ENCODE measurements around the gene GRHL1. TPM values are rescaled to one million over a fixed set of nuclear protein-coding genes. Genes with fewer than 3 reads are reported as not detected.

Gene GRHL1
- total and polyA plus RNA-seq, 12 donors, result 0.57 to 2.6 (median 1.2) TPM; not detected in 1

- H3K27me3 ChIP-seq, result no peaks in the 10 kb centered on the region
- intact Hi-C loops (cut with DNase I), result no loop called here
- peaks cover 0 to 9% of the 10 kb centered on the region in 2 donors for H3K4me1 ChIP-seq (replicated peaks in 1 of 2)
- WGBS, 4 donors, result 83 to 92% (median 87%) methylated on average over 6 of the region's 6 CpGs
- no peak for DNase-seq
- no peak for TF ChIP-seq POLR2A (IDR thresholded peaks at IDR 0.05)
- no peak for TF ChIP-seq CTCF (IDR thresholded peaks at IDR 0.05)
- H3K4me3 ChIP-seq, result no peak overlapping the region
- H3K27ac ChIP-seq, result peak overlapping the region in 1 of 5 donors; percentile 7
- no peaks in the 10 kb centered on the region for H3K9me3 ChIP-seq (replicated peaks in 1 of 3)
- H3K36me3 ChIP-seq (replicated peaks in 1 of 2), result no peaks in the 10 kb centered on the region
Observed at GRCh38 chr2:9973690-9974089, 22.2 kb downstream of the GRHL1 start.

- peaks cover 0 to 9% of the 10 kb centered on the region in 2 donors for H3K4me1 ChIP-seq (replicated peaks in 1 of 2)
- no peak for DNase-seq
- no peak overlapping the region for H3K4me3 ChIP-seq
- TF ChIP-seq POLR2A (IDR thresholded peaks at IDR 0.05) (no peak), CTCF (IDR thresholded peaks at IDR 0.05) (no peak)
- no peaks in the 10 kb centered on the region for H3K27me3 ChIP-seq
- intact Hi-C loops (cut with DNase I), result no loop called here
- H3K36me3 ChIP-seq (replicated peaks in 1 of 2), result no peaks in the 10 kb centered on the region
- 94 to 96% (median 95%) methylated on average over 4 of the region's 4 CpGs for WGBS, 4 donors
- H3K9me3 ChIP-seq (replicated peaks in 1 of 3), result no peaks in the 10 kb centered on the region
- H3K27ac ChIP-seq, result no peak overlapping the region
Observed at GRCh38 chr2:9974343-9974742, 22.9 kb downstream of the GRHL1 start.

- WGBS, 4 donors, result 90 to 94% (median 92%) methylated on average over 10 of the region's 10 CpGs
- intact Hi-C loops (cut with DNase I), result no loop called here
- Histone ChIP-seq H3K9me3 (replicated peaks in 1 of 3) (no peaks in the 10 kb centered on the region), H3K4me3 (no peak overlapping the region), H3K27ac (no peak overlapping the region), H3K27me3 (no peaks in the 10 kb centered on the region), H3K36me3 (replicated peaks in 1 of 2) (no peaks in the 10 kb centered on the region), H3K4me1 (replicated peaks in 1 of 2) (peaks cover 0 to 9% of the 10 kb centered on the region in 2 donors)
- no peak for DNase-seq
- TF ChIP-seq CTCF (IDR thresholded peaks at IDR 0.05) (no peak), POLR2A (IDR thresholded peaks at IDR 0.05) (no peak)
Observed at GRCh38 chr2:9975328-9975727, 23.8 kb downstream of the GRHL1 start.

GRCh38 chr2:9975805-9976447 lies 24.4 kb downstream of the GRHL1 start:
- peaks cover 0 to 9% of the 10 kb centered on the region in 2 donors for H3K4me1 ChIP-seq (replicated peaks in 1 of 2)
- WGBS, 4 donors, result 42 to 54% (median 49%) methylated on average over 8 to 9 of the region's 9 CpGs
- no peaks in the 10 kb centered on the region for H3K27me3 ChIP-seq
- H3K27ac ChIP-seq, result peak overlapping the region in 2 of 5 donors; percentile 39 to 47
- H3K4me3 ChIP-seq, result no peak overlapping the region
- H3K36me3 ChIP-seq (replicated peaks in 1 of 2), result no peaks in the 10 kb centered on the region
- peak; percentile 45 to 85 (median 71) for DNase-seq
- no peak for TF ChIP-seq POLR2A (IDR thresholded peaks at IDR 0.05)
- no peak for TF ChIP-seq CTCF (IDR thresholded peaks at IDR 0.05)
- H3K9me3 ChIP-seq (replicated peaks in 1 of 3), result no peaks in the 10 kb centered on the region
- intact Hi-C loops (cut with DNase I), result no loop called here
